NT2/D1 (cell line): ENCODE measurements around the gene ALDH1A1.

Experiments
- SUZ12 ChIP-seq: IDR thresholded peaks from 2 replicates; pipeline ENCODE4 v1.6.1; 2011; ENCODE audit not compliant: insufficient read length, insufficient read depth; ENCODE audit errors: extremely low read depth
- YY1 ChIP-seq: IDR thresholded peaks from 2 replicates; pipeline ENCODE4 v1.6.1; 2011; ENCODE audit not compliant: insufficient read length, insufficient read depth

GRCh38 chr9:72933730-72934665 is 18.9 kb downstream of the ALDH1A1 start:
- TF ChIP-seq YY1 = no peak
- TF ChIP-seq SUZ12 = no peak
